Cortex of kidney (tissue), 1 donor: ENCODE data around the gene SPINK4.

Source experiments
- DNase-seq: peaks from one replicate; lab custom pipeline; 2025; lab: John Stamatoyannopoulos, UW

SPINK4 gene

DNA sequence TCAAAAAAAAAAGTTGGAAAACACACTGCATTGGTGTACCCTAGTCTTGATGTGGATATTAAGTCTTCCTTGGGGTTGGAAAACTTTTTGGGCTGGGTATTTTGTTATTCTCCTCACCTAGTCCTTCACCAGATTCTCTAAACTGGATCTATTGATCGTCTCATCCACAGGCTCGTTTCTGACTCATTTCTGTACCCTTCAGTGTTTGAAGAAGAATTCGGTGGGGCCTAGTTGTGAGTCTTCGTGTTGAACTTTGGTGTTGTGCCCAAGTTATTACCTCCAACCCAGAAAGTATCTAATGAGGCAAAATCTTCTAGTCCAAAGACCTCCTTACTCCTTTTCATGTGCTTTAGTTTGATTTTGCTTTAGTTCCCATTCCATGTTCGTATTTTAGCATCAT, 51.9 kb downstream of the SPINK4 start:
- no peak for DNase-seq

DNA sequence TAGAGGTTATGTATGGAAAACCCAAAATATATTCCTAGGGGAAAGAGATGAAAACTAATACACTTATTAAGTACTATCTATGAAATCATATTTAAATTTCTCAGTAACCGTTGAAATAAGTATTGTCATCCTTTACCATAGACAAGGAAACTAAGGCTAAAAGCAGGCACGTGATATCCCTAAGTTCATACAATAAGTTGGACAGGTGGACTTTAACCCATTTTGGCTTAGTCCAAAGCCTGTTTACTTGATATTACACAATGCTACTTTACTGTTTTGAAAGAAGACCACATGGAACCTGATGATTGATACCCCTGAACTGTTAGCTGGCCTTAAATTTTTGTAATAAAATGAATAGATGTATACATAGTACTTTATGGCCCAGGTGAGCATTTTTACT, 53.8 kb downstream of the SPINK4 start:
- no peak for DNase-seq

DNA sequence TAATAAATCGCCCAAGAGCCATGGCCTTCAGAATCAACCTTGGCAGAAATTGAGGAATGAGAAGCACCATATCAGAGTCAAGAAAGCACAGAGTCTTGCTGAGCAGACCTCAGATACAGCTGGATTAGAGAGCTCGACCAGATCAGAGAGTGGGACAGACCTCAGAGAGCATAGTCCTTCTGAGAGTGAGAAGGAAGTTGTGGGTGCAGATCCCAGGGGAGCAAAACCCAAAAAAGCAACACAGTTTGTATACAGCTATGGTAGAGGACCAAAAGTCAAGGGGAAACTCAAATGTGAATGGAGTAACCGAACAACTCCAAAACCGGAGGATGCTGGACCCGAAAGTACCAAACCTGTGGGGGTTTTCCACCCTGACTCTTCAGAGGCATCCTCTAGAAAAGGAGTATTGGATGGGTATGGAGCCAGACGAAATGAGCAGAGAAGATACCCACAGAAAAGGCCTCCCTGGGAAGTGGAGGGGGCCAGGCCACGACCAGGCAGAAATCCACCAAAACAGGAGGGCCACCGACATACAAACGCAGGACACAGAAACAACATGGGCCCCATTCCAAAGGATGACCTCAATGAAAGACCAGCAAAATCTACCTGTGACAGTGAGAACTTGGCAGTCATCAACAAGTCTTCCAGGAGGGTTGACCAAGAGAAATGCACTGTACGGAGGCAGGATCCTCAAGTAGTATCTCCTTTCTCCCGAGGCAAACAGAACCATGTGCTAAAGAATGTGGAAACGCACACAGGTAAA, 54.9 kb downstream of the SPINK4 start:
- DNase-seq: no peak

DNA sequence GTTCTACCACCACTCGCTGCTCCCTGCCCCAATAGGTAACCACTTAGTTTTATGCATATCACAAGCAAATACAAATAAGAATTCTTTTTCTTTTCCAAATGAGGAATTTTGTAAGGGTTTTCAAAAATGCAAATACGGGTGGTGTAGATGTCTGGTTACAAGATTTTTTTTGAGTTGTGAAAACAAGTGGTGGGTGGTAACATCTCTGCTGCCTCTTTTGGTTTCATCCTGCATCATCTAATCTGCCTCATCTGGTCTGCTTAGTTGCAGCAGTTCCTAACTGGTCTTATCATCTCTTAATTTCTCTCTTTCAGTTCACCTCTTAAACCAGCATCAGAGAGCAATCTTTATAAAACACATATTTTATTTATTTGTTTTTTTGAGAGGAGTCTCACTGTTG, 55.6 kb downstream of the SPINK4 start:
- DNase-seq: no peak

DNA sequence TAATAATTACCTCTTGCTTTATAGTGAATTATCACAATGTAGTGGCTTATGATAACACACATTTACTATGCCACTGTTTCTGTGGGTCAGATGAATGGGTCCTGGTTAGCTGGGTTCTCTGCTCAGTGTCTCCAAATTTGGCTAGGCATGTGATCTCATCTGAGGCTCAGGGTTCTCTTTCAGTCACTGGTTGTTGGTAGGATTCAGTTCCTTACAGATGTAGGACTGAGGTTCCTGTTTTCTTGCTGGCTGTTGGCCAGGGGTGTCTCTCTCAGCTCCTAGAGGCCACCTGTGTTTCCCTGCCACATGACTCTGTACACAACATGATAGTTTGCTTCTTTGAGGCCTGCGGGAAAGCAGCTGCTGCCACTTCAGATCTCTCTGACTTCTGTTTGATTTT, 57.5 kb downstream of the SPINK4 start:
- no peak for DNase-seq
